GM23338 (cell line): ENCODE data around the gene PHYH. TPM values are rescaled to one million over a fixed set of nuclear protein-coding genes. Genes with fewer than 3 reads are reported as not detected.
"Not testable (repeated sequence)": the region's sequence is repeated elsewhere in the genome, so short reads cannot be mapped to it uniquely, and the experiment has no call there.

ENCODE experiments used
- ATAC-seq: fragments of 200-7000 bp; cut with Tn5 transposase; 3 replicates; pipeline ENCODE4 v1.9.1; 2020
- DNase-seq: peaks from one replicate; pipeline ENCODE4 v3.0.0-alpha.2; 2015; ENCODE audit warnings: low spot score
- H2AFZ ChIP-seq: fragments of 200-600 bp; sonication (generic); 2 replicates; pipeline ENCODE4 v1.8.0; 2016; ENCODE audit warnings: antibody characterized with exemption, mild to moderate bottlenecking, moderate library complexity
- H3F3A ChIP-seq: fragments of 200-600 bp; sonication (generic); replicated peaks from 2 replicates; pipeline ENCODE4 v1.8.0; 2017; ENCODE audit warnings: antibody characterized with exemption, mixed run types, low read depth
- H3K27ac ChIP-seq: fragments of 200-600 bp; sonication (generic); 2 replicates; pipeline ENCODE4 v1.6.1; 2016; ENCODE audit warnings: low read depth
- H3K27me3 ChIP-seq: fragments of 200-600 bp; sonication (generic); 2 replicates; pipeline ENCODE4 v1.8.0; 2016; ENCODE audit warnings: mild to moderate bottlenecking, mixed run types, moderate library complexity; ENCODE audit not compliant: insufficient read depth
- H3K36me3 ChIP-seq: fragments of 200-600 bp; sonication (generic); 2 replicates; pipeline ENCODE4 v1.8.0; 2016; ENCODE audit warnings: mild to moderate bottlenecking; ENCODE audit not compliant: insufficient read depth
- H3K4me1 ChIP-seq: fragments of 200-600 bp; sonication (generic); 2 replicates; pipeline ENCODE4 v1.8.0; 2016; ENCODE audit warnings: mild to moderate bottlenecking, moderate library complexity; ENCODE audit not compliant: insufficient read depth
- H3K4me2 ChIP-seq: fragments of 200-600 bp; sonication (generic); 2 replicates; pipeline ENCODE4 v1.7.1; 2017; ENCODE audit warnings: mixed run types
- H3K4me3 ChIP-seq: fragments of 200-600 bp; sonication (generic); 2 replicates; pipeline ENCODE4 v1.6.1; 2016; ENCODE audit warnings: mixed run types
- H3K79me2 ChIP-seq: fragments of 200-600 bp; sonication (generic); replicated peaks from 2 replicates; pipeline ENCODE4 v1.8.0; 2017; ENCODE audit warnings: mild to moderate bottlenecking; ENCODE audit not compliant: insufficient read depth
- H3K9me2 ChIP-seq: fragments of 200-600 bp; sonication (generic); 2 replicates; pipeline ENCODE4 v1.8.0; 2017; ENCODE audit not compliant: insufficient read depth
- H4K20me1 ChIP-seq: fragments of 200-600 bp; sonication (generic); replicated peaks from 2 replicates; pipeline ENCODE4 v1.8.0; 2017; ENCODE audit warnings: mild to moderate bottlenecking; ENCODE audit not compliant: insufficient read depth
- H3K27ac Mint-ChIP-seq: 2 replicates; pipeline ENCODE4 v1.8.0; 2020; ENCODE audit warnings: inconsistent platforms, mild to moderate bottlenecking, moderate library complexity, mixed read lengths
- H3K27me3 Mint-ChIP-seq: 3 replicates; pipeline ENCODE4 v1.8.0; 2022; ENCODE audit warnings: low read depth, mild to moderate bottlenecking, moderate library complexity, mixed read lengths, inconsistent platforms; ENCODE audit not compliant: insufficient read depth, poor library complexity
- H3K36me3 Mint-ChIP-seq: 3 replicates; pipeline ENCODE4 v1.8.0; 2021; ENCODE audit warnings: low read depth, mild to moderate bottlenecking, inconsistent platforms, moderate library complexity, mixed read lengths
- H3K4me1 Mint-ChIP-seq: 3 replicates; pipeline ENCODE4 v1.8.0; 2020; ENCODE audit warnings: mild to moderate bottlenecking, inconsistent platforms, mixed read lengths
- H3K4me3 Mint-ChIP-seq: 3 replicates; pipeline ENCODE4 v1.8.0; 2021; ENCODE audit warnings: moderate library complexity, mild to moderate bottlenecking, inconsistent platforms, mixed read lengths
- H3K9me3 Mint-ChIP-seq: 3 replicates; pipeline ENCODE4 v1.8.0; 2020; ENCODE audit warnings: moderate library complexity, mild to moderate bottlenecking, inconsistent platforms, mixed read lengths
- CTCF ChIP-seq, 2 experiments: fragments of 200-600 bp in 1 of 2; sonication (generic) in 1 of 2; conservative IDR thresholded peaks; 2 replicates each; pipeline versions ENCODE4 v1.5.1 to v1.6.1; 2016 to 2017; ENCODE audit warnings: antibody characterized with exemption in 2 of 2, low read depth in 2 of 2, mild to moderate bottlenecking in 2 of 2, moderate library complexity in 1 of 2
- EZH2 ChIP-seq: fragments of 200-600 bp; sonication (generic); IDR thresholded peaks from one replicate; pipeline ENCODE4 v1.8.0; 2017; ENCODE audit warnings: antibody characterized with exemption, mild to moderate bottlenecking, low read depth; ENCODE audit not compliant: unreplicated experiment
- EZH2phosphoT487 ChIP-seq: fragments of 200-600 bp; sonication (generic); IDR thresholded peaks from one replicate; pipeline ENCODE4 v1.8.1; 2018; ENCODE audit warnings: antibody characterized with exemption; ENCODE audit not compliant: unreplicated experiment
- JUNB ChIP-seq: IDR thresholded peaks from one replicate; pipeline ENCODE4 v1.6.1; 2016; ENCODE audit warnings: antibody characterized with exemption; ENCODE audit not compliant: unreplicated experiment
- POLR2AphosphoS5 ChIP-seq: IDR thresholded peaks from 2 replicates; pipeline ENCODE4 v1.6.1; 2016; ENCODE audit warnings: antibody characterized with exemption, low read depth
- REST ChIP-seq: IDR thresholded peaks from one replicate; pipeline ENCODE4 v1.6.1; 2018; ENCODE audit warnings: antibody characterized with exemption; ENCODE audit not compliant: unreplicated experiment
- STAT1 ChIP-seq: IDR thresholded peaks from one replicate; pipeline ENCODE4 v1.6.1; 2016; ENCODE audit warnings: antibody characterized with exemption; ENCODE audit not compliant: unreplicated experiment
- ZNF114 ChIP-seq: fragments of 250-450 bp; sonication (Bioruptor Pico); IDR thresholded peaks from 2 replicates; pipeline ENCODE4 v1.5.0; 2020; ENCODE audit warnings: mild to moderate bottlenecking, moderate library complexity
- ZNF331 ChIP-seq: fragments of 250-450 bp; sonication (Bioruptor Pico); IDR thresholded peaks from 2 replicates; pipeline ENCODE4 v1.5.0; 2020; ENCODE audit warnings: low read depth, mild to moderate bottlenecking, moderate library complexity
- ZNF462 ChIP-seq: fragments of 250-450 bp; sonication (Bioruptor Pico); IDR thresholded peaks from 2 replicates; pipeline ENCODE4 v1.5.0; 2020; ENCODE audit warnings: mild to moderate bottlenecking, moderate library complexity
- polyA plus RNA-seq: library from polyadenylated mRNA; unstranded; fragments of >200 nt; fragmentation: Nextera tagmentation; extraction: Ambion mirVana; gene quantifications from 2 replicates; pipeline ENCODE4 v1.2.1, GENCODE V29; 2016
- total RNA-seq: library from RNA; depleted of rRNA; stranded (reverse); fragments of >200 nt; shearing (Covaris generic); gene quantifications from 2 replicates; pipeline ENCODE4 v1.2.3, GENCODE V29; 2014

The PHYH gene
- total and polyA plus RNA-seq, 2 experiments from 2014 or later, result 10.9 to 29.8 TPM

GRCh38 chr10:13331646-13332045 is 31.8 kb upstream of the PHYH start (continued):
- TF ChIP-seq CTCF (conservative IDR thresholded peaks at IDR 0.05; ENCODE audit: low read depth in 2 of 2) (no peak), JUNB (no peak), REST (no peak), POLR2AphosphoS5 (no peak), EZH2phosphoT487 (no peak), EZH2 (no peak), STAT1 (no peak), ZNF331 (CRISPR knock-in tag) (no peak), ZNF114 (no peak)

GRCh38 chr10:13330980-13331379 is 31.1 kb upstream of the PHYH start:
- not testable (repeated sequence) for ATAC-seq, H3K27me3 ChIP-seq, H3K4me3 Mint-ChIP-seq, H3K9me3 Mint-ChIP-seq, H2AFZ ChIP-seq, H3K4me2 ChIP-seq, DNase-seq, H3K27ac Mint-ChIP-seq, H3K9me2 ChIP-seq
- Histone ChIP-seq H3K27ac (peak overlapping the region; percentile 80; the same call in 1 of the 2 replicates), H3K79me2 (peaks cover 72% of the 10 kb centered on the region), H3K4me3 (0 out of 2 replicates have a peak overlapping the region, but pooled peaks have one; percentile 6), H3K4me1 (peaks cover 12% of the 10 kb centered on the region), H3K36me3 (peaks cover 87% of the 10 kb centered on the region), H3F3A (peaks cover 67% of the 10 kb centered on the region), H4K20me1 (peaks cover 77% of the 10 kb centered on the region)
- H3K4me1 Mint-ChIP-seq, result peaks cover 25% of the 10 kb centered on the region
- peaks cover 15% of the 10 kb centered on the region for H3K27me3 Mint-ChIP-seq
- peaks cover 100% of the 10 kb centered on the region for H3K36me3 Mint-ChIP-seq

GRCh38 chr10:13329565-13329964 is 29.7 kb upstream of the PHYH start:
- no peaks in the 10 kb centered on the region for H3K9me2 ChIP-seq
- no peak overlapping the region for H3K4me3 Mint-ChIP-seq
- no peaks in the 10 kb centered on the region; the same call in 2 of the 3 replicates for H3K9me3 Mint-ChIP-seq
- H3K27ac ChIP-seq, result peak overlapping the region; percentile 80
- H3K27ac Mint-ChIP-seq, result peak overlapping the region; percentile 42
- no peaks in the 10 kb centered on the region for H3K27me3 ChIP-seq
- ATAC-seq (peak; percentile 59), DNase-seq (no peak)
- peaks cover 68% of the 10 kb centered on the region for H3F3A ChIP-seq
- peaks cover 68% of the 10 kb centered on the region for H3K79me2 ChIP-seq
- no peak overlapping the region for H2AFZ ChIP-seq
- H3K4me1 Mint-ChIP-seq, result peaks cover 29% of the 10 kb centered on the region
- H3K36me3 ChIP-seq, result peaks cover 88% of the 10 kb centered on the region
- peaks cover 10% of the 10 kb centered on the region for H3K27me3 Mint-ChIP-seq
- peaks cover 77% of the 10 kb centered on the region for H4K20me1 ChIP-seq
- peaks cover 12% of the 10 kb centered on the region for H3K4me1 ChIP-seq
- no peak overlapping the region for H3K4me3 ChIP-seq
- peaks cover 100% of the 10 kb centered on the region for H3K36me3 Mint-ChIP-seq
- H3K4me2 ChIP-seq, result 0 out of 2 replicates have a peak overlapping the region, but pooled peaks have one; percentile 9
- no peak for TF ChIP-seq ZNF462 (CRISPR knock-in tag)
